Right lobe of liver (tissue), 4 donors: ENCODE results near the gene IGFBP4.
A peak's percentile ranks its signal among the peaks of the same experiment; 100 is the strongest.

Source experiments
- CTCF ChIP-seq, 4 donors: fragments of 200-600 bp in 3 of 4; fragments of 450-650 bp in 1 of 4; IDR thresholded peaks; one replicate each; pipeline versions ENCODE4 v1.5.1 to v1.8.0; 2016 to 2022; ENCODE audit warnings: antibody characterized with exemption in 4 of 4, mild to moderate bottlenecking in 2 of 4
- POLR2A ChIP-seq: fragments of 450-650 bp; IDR thresholded peaks from one replicate; pipeline ENCODE4 v1.6.1; 2017; ENCODE audit warnings: antibody characterized with exemption, mild to moderate bottlenecking
- donor health status: DM: no; HTN: no; CAD: no.
- donor health status: DM: no; HTN: no; CAD: no.
- donor health status: DM: no; HTN: yes; CAD: no.

GRCh38 chr17:40445751-40446468 is 2.7 kb downstream of the IGFBP4 start:
- TF ChIP-seq CTCF (IDR thresholded peaks at IDR 0.05) (peak in 2 of 4 donors; percentile 5 to 22), POLR2A (peak; percentile 41)
